ENCODE measurements around the gene EXTL1. TPM values are rescaled to one million over a fixed set of nuclear protein-coding genes. Genes with fewer than 3 reads are reported as not detected.
A peak's percentile ranks its signal among the peaks of the same experiment; 100 is the strongest.

Gene EXTL1
- total and polyA plus RNA-seq, 2 donors = 0.09 to 0.14 TPM

GRCh38 chr1:26029054-26029863 lies 7.7 kb downstream of the EXTL1 start:
- DNase-seq (ENCODE audit: low read depth in 6 of 9, low spot score in 9 of 9) = no peak
- Histone ChIP-seq H3K4me1 (ENCODE audit: control insufficient read depth in 2 of 2, insufficient read depth in 2 of 2, low read length in 2 of 2) (peaks cover 0 to 22% of the 10 kb centered on the region in 2 donors), H3K9me3 (ENCODE audit: control insufficient read depth in 2 of 2, insufficient read depth in 1 of 2, low read length in 1 of 2) (no peaks in the 10 kb centered on the region), H3K4me3 (ENCODE audit: low read length in 2 of 2) (no peak overlapping the region), H3K27ac (ENCODE audit: low read depth in 1 of 2, low read length in 1 of 2) (no peak overlapping the region), H3K27me3 (ENCODE audit: control insufficient read depth in 2 of 2, insufficient read depth in 1 of 2, low read length in 1 of 2) (peaks cover 0 to 11% of the 10 kb centered on the region in 2 donors), H3K36me3 (ENCODE audit: control insufficient read depth in 2 of 2, insufficient read depth in 2 of 2, low read length in 1 of 2) (no peaks in the 10 kb centered on the region)
- 92% methylated on average over 15 of the region's 15 CpGs for WGBS

GRCh38 chr1:26029864-26030481 lies 8.4 kb downstream of the EXTL1 start:
- H3K27ac ChIP-seq (ENCODE audit: low read depth in 1 of 2, low read length in 1 of 2) = no peak overlapping the region
- 89% methylated on average over 7 of the region's 7 CpGs for WGBS
- peaks cover 3 to 24% of the 10 kb centered on the region in 2 donors for H3K4me1 ChIP-seq (ENCODE audit: control insufficient read depth in 2 of 2, insufficient read depth in 2 of 2, low read length in 2 of 2)
- no peak for DNase-seq (ENCODE audit: low read depth in 6 of 9, low spot score in 9 of 9)
- peaks cover 0 to 19% of the 10 kb centered on the region in 2 donors for H3K27me3 ChIP-seq (ENCODE audit: control insufficient read depth in 2 of 2, insufficient read depth in 1 of 2, low read length in 1 of 2)
- no peaks in the 10 kb centered on the region for H3K36me3 ChIP-seq (ENCODE audit: control insufficient read depth in 2 of 2, insufficient read depth in 2 of 2, low read length in 1 of 2)
- no peaks in the 10 kb centered on the region for H3K9me3 ChIP-seq (ENCODE audit: control insufficient read depth in 2 of 2, insufficient read depth in 1 of 2, low read length in 1 of 2)
- no peak overlapping the region for H3K4me3 ChIP-seq (ENCODE audit: low read length in 2 of 2)

GRCh38 chr1:26031196-26031595 lies 9.6 kb downstream of the EXTL1 start:
- Histone ChIP-seq H3K36me3 (ENCODE audit: control insufficient read depth in 2 of 2, insufficient read depth in 2 of 2, low read length in 1 of 2) (no peaks in the 10 kb centered on the region), H3K9me3 (ENCODE audit: control insufficient read depth in 2 of 2, insufficient read depth in 1 of 2, low read length in 1 of 2) (peaks cover 0 to 2% of the 10 kb centered on the region in 2 donors), H3K27ac (ENCODE audit: low read depth in 1 of 2, low read length in 1 of 2) (no peak overlapping the region), H3K4me3 (ENCODE audit: low read length in 2 of 2) (no peak overlapping the region), H3K4me1 (ENCODE audit: control insufficient read depth in 2 of 2, insufficient read depth in 2 of 2, low read length in 2 of 2) (peaks cover 7 to 29% of the 10 kb centered on the region in 2 donors), H3K27me3 (ENCODE audit: control insufficient read depth in 2 of 2, insufficient read depth in 1 of 2, low read length in 1 of 2) (peaks cover 0 to 22% of the 10 kb centered on the region in 2 donors)
- no peak for DNase-seq (ENCODE audit: low read depth in 6 of 9, low spot score in 9 of 9)
- WGBS = 98% methylated on average over 4 of the region's 4 CpGs

- peaks cover 8 to 31% of the 10 kb centered on the region in 2 donors for H3K4me1 ChIP-seq (ENCODE audit: control insufficient read depth in 2 of 2, insufficient read depth in 2 of 2, low read length in 2 of 2)
- peaks cover 0 to 2% of the 10 kb centered on the region in 2 donors for H3K9me3 ChIP-seq (ENCODE audit: control insufficient read depth in 2 of 2, insufficient read depth in 1 of 2, low read length in 1 of 2)
- no peaks in the 10 kb centered on the region for H3K36me3 ChIP-seq (ENCODE audit: control insufficient read depth in 2 of 2, insufficient read depth in 2 of 2, low read length in 1 of 2)
- no peak overlapping the region for H3K4me3 ChIP-seq (ENCODE audit: low read length in 2 of 2)
- no peak overlapping the region for H3K27ac ChIP-seq (ENCODE audit: low read depth in 1 of 2, low read length in 1 of 2)
- WGBS = 88% methylated on average over 3 of the region's 3 CpGs
- H3K27me3 ChIP-seq (ENCODE audit: control insufficient read depth in 2 of 2, insufficient read depth in 1 of 2, low read length in 1 of 2) = peaks cover 0 to 27% of the 10 kb centered on the region in 2 donors
- DNase-seq (ENCODE audit: low read depth in 6 of 9, low spot score in 9 of 9) = no peak
Observed at GRCh38 chr1:26031611-26032220, 10.1 kb downstream of the EXTL1 start.

- peaks cover 3 to 35% of the 10 kb centered on the region in 2 donors for H3K27me3 ChIP-seq (ENCODE audit: control insufficient read depth in 2 of 2, insufficient read depth in 1 of 2, low read length in 1 of 2)
- DNase-seq (ENCODE audit: low read depth in 6 of 9, low spot score in 9 of 9) = no peak
- H3K9me3 ChIP-seq (ENCODE audit: control insufficient read depth in 2 of 2, insufficient read depth in 1 of 2, low read length in 1 of 2) = peaks cover 0 to 2% of the 10 kb centered on the region in 2 donors
- H3K27ac ChIP-seq (ENCODE audit: low read depth in 1 of 2, low read length in 1 of 2) = no peak overlapping the region
- no peaks in the 10 kb centered on the region for H3K36me3 ChIP-seq (ENCODE audit: control insufficient read depth in 2 of 2, insufficient read depth in 2 of 2, low read length in 1 of 2)
- H3K4me1 ChIP-seq (ENCODE audit: control insufficient read depth in 2 of 2, insufficient read depth in 2 of 2, low read length in 2 of 2) = peaks cover 8 to 20% of the 10 kb centered on the region in 2 donors
- 86% methylated on average over 12 of the region's 12 CpGs for WGBS
- no peak overlapping the region for H3K4me3 ChIP-seq (ENCODE audit: low read length in 2 of 2)
Observed at GRCh38 chr1:26032656-26033357, 11.2 kb downstream of the EXTL1 start.

GRCh38 chr1:26034504-26035202 lies 13.1 kb downstream of the EXTL1 start:
- Histone ChIP-seq H3K27ac (ENCODE audit: low read depth in 1 of 2, low read length in 1 of 2) (no peak overlapping the region), H3K4me3 (ENCODE audit: low read length in 2 of 2) (peak overlapping the region; percentile 84 to 87), H3K9me3 (ENCODE audit: control insufficient read depth in 2 of 2, insufficient read depth in 1 of 2, low read length in 1 of 2) (peaks cover 0 to 2% of the 10 kb centered on the region in 2 donors), H3K4me1 (ENCODE audit: control insufficient read depth in 2 of 2, insufficient read depth in 2 of 2, low read length in 2 of 2) (peaks cover 8 to 13% of the 10 kb centered on the region in 2 donors), H3K27me3 (ENCODE audit: control insufficient read depth in 2 of 2, insufficient read depth in 1 of 2, low read length in 1 of 2) (peaks cover 6 to 54% of the 10 kb centered on the region in 2 donors), H3K36me3 (ENCODE audit: control insufficient read depth in 2 of 2, insufficient read depth in 2 of 2, low read length in 1 of 2) (no peaks in the 10 kb centered on the region)
- WGBS = 24% methylated on average over 15 of the region's 15 CpGs
- no peak for DNase-seq (ENCODE audit: low read depth in 6 of 9, low spot score in 9 of 9)

GRCh38 chr1:26035203-26035958 lies 13.8 kb downstream of the EXTL1 start:
- Histone ChIP-seq H3K27me3 (ENCODE audit: control insufficient read depth in 2 of 2, insufficient read depth in 1 of 2, low read length in 1 of 2) (peaks cover 6 to 56% of the 10 kb centered on the region in 2 donors), H3K27ac (ENCODE audit: low read depth in 1 of 2, low read length in 1 of 2) (peak overlapping the region; percentile 76 to 77)
- under 1% methylated on average over 60 of the region's 60 CpGs for WGBS

More at GRCh38 chr1:26035203-26035958, 13.8 kb downstream of the EXTL1 start:
- peak overlapping the region; percentile 84 to 87 for H3K4me3 ChIP-seq (ENCODE audit: low read length in 2 of 2)
- H3K36me3 ChIP-seq (ENCODE audit: control insufficient read depth in 2 of 2, insufficient read depth in 2 of 2, low read length in 1 of 2) = no peaks in the 10 kb centered on the region
- peaks cover 8 to 13% of the 10 kb centered on the region in 2 donors for H3K4me1 ChIP-seq (ENCODE audit: control insufficient read depth in 2 of 2, insufficient read depth in 2 of 2, low read length in 2 of 2)
- peak; percentile 76 to 97 (median 91) for DNase-seq (ENCODE audit: low read depth in 6 of 9, low spot score in 9 of 9)
- peaks cover 0 to 2% of the 10 kb centered on the region in 2 donors for H3K9me3 ChIP-seq (ENCODE audit: control insufficient read depth in 2 of 2, insufficient read depth in 1 of 2, low read length in 1 of 2)

Measured in thymus (tissue), 11 donors.